GM21529 (cell line): Measurements from ENCODE around the gene ERCC5.

Source experiments
- ATAC-seq: cut with Tn5 transposase; IDR thresholded peaks from one replicate; pipeline ENCODE4 v1.9.1; 2021; ENCODE audit not compliant: unreplicated experiment

The ERCC5 gene

GRCh38 chr13:102839462-102839861 is 6.4 kb upstream of the ERCC5 start:
- ATAC-seq: no peak

GRCh38 chr13:102845289-102845629 is 573 bp upstream of the ERCC5 start:
- peak; percentile 18 for ATAC-seq

- peak; percentile 37 for ATAC-seq
Measured at GRCh38 chr13:102846261-102847015, 606 bp downstream of the ERCC5 start.

- no peak for ATAC-seq
Measured at GRCh38 chr13:102847272-102848234, 1.7 kb downstream of the ERCC5 start.

- no peak for ATAC-seq
Measured at GRCh38 chr13:102848956-102849355, 3.1 kb downstream of the ERCC5 start.

- ATAC-seq: no peak
Measured at GRCh38 chr13:102852556-102852955, 6.7 kb downstream of the ERCC5 start.

- no peak for ATAC-seq
Measured at GRCh38 chr13:102854675-102855074, 8.8 kb downstream of the ERCC5 start.

- ATAC-seq: no peak
Measured at GRCh38 chr13:102856557-102856956, 10.7 kb downstream of the ERCC5 start.

- no peak for ATAC-seq
Measured at GRCh38 chr13:102862624-102863210, 16.9 kb downstream of the ERCC5 start.

- no peak for ATAC-seq
Measured at GRCh38 chr13:102863590-102863989, 17.8 kb downstream of the ERCC5 start.

- ATAC-seq: no peak
Measured at GRCh38 chr13:102868366-102868936, 22.6 kb downstream of the ERCC5 start.

- peak; percentile 23 for ATAC-seq
Measured at GRCh38 chr13:102869948-102870676, 24.3 kb downstream of the ERCC5 start.

GRCh38 chr13:102870677-102871415 is 25.0 kb downstream of the ERCC5 start:
- peak; percentile 76 for ATAC-seq

- ATAC-seq: no peak
Measured at GRCh38 chr13:102872131-102872530, 26.3 kb downstream of the ERCC5 start.

- ATAC-seq: no peak
Measured at GRCh38 chr13:102872531-102872930, 26.7 kb downstream of the ERCC5 start.

- ATAC-seq: peak; percentile 77
Measured at GRCh38 chr13:102873653-102874052, 27.8 kb downstream of the ERCC5 start.

GRCh38 chr13:102875256-102875655 is 29.4 kb downstream of the ERCC5 start:
- no peak for ATAC-seq

GRCh38 chr13:102877303-102877702 is 31.5 kb downstream of the ERCC5 start:
- ATAC-seq: no peak

- ATAC-seq: no peak
Measured at GRCh38 chr13:102878481-102878880, 32.6 kb downstream of the ERCC5 start.
